PC-9 (cell line): ENCODE data around the gene PYY. TPM values are rescaled to one million over a fixed set of nuclear protein-coding genes. Genes with fewer than 3 reads are reported as not detected.

Experiments used
- BruUV-seq: library from RNA; stranded (reverse); fragments of 400-500 nt; replicated peaks from 2 replicates; lab custom pipeline; 2021; lab: Mats Ljungman, UMichigan
- CTCF ChIA-PET: fragments of 300-600 bp; sonication (Branson Sonifier 250); formaldehyde crosslinking; loops from one replicate; lab custom pipeline; 2022; ENCODE audit warnings: antibody characterized with exemption; lab: Charles Lee
- POLR2A ChIA-PET: fragments of 300-600 bp; sonication (Branson Sonifier 250); formaldehyde crosslinking; loops from one replicate; lab custom pipeline; 2022; ENCODE audit warnings: antibody characterized with exemption; ENCODE audit not compliant: unreplicated experiment; lab: Charles Lee
- DNase-seq, 2 experiments: peaks; one replicate each; pipeline versions ENCODE4 v3.0.0 to v3.0.0-alpha.2; 2015 to 2022; ENCODE audit warnings: mixed read lengths in 1 of 2
- H2AFZ ChIP-seq: fragments of 200-600 bp; sonication (generic); 2 replicates; pipeline ENCODE4 v1.8.1; 2017; ENCODE audit warnings: antibody characterized with exemption
- H3F3A ChIP-seq: fragments of 200-600 bp; sonication (generic); 2 replicates; pipeline ENCODE4 v1.8.1; 2017; ENCODE audit warnings: antibody characterized with exemption, mild to moderate bottlenecking, low read depth; ENCODE audit not compliant: insufficient read depth
- H3K27ac ChIP-seq: fragments of 200-600 bp; sonication (generic); 2 replicates; pipeline ENCODE4 v1.6.1; 2016; ENCODE audit warnings: mixed run types
- H3K27me3 ChIP-seq: fragments of 200-600 bp; sonication (generic); 2 replicates; pipeline ENCODE4 v1.6.1; 2016; ENCODE audit warnings: low read depth, mixed run types; ENCODE audit not compliant: insufficient read depth
- H3K36me3 ChIP-seq: fragments of 200-600 bp; sonication (generic); 2 replicates; pipeline ENCODE4 v1.6.1; 2016; ENCODE audit warnings: low read depth, mixed run types
- H3K4me1 ChIP-seq: fragments of 200-600 bp; sonication (generic); replicated peaks from 2 replicates; pipeline ENCODE4 v1.6.1; 2016; ENCODE audit warnings: mixed run types; ENCODE audit not compliant: insufficient read depth
- H3K4me2 ChIP-seq: fragments of 200-600 bp; sonication (generic); 2 replicates; pipeline ENCODE4 v1.6.1; 2017; ENCODE audit warnings: mixed run types
- H3K4me3 ChIP-seq: fragments of 200-600 bp; sonication (generic); 2 replicates; pipeline ENCODE4 v1.6.1; 2016; ENCODE audit warnings: mixed run types
- H3K79me2 ChIP-seq: fragments of 200-600 bp; sonication (generic); 2 replicates; pipeline ENCODE4 v1.6.1; 2017; ENCODE audit warnings: low read depth, mixed run types
- H3K9me2 ChIP-seq: fragments of 200-600 bp; sonication (generic); 2 replicates; pipeline ENCODE4 v1.8.1; 2017; ENCODE audit warnings: mild to moderate bottlenecking; ENCODE audit not compliant: insufficient read depth
- H3K9me3 ChIP-seq: fragments of 200-600 bp; sonication (generic); 2 replicates; pipeline ENCODE4 v1.8.1; 2016; ENCODE audit warnings: low read depth; ENCODE audit not compliant: insufficient read depth
- H4K20me1 ChIP-seq: fragments of 200-600 bp; sonication (generic); 2 replicates; pipeline ENCODE4 v1.8.1; 2017; ENCODE audit not compliant: insufficient read depth
- EZH2 ChIP-seq: fragments of 200-600 bp; sonication (generic); IDR thresholded peaks from 2 replicates; pipeline ENCODE4 v1.8.0; 2017; ENCODE audit warnings: antibody characterized with exemption, low read depth
- intact Hi-C: fragments of 100-400 bp; cut with micrococcal nuclease; formaldehyde crosslinking; loops from one replicate; pipeline ENCODE4 v1.10.0; 2022; ENCODE audit not compliant: unreplicated experiment
- total RNA-seq: library from RNA; stranded (reverse); gene quantifications from 2 replicates; pipeline ENCODE4 v1.2.3, GENCODE V29; 2021
- TF ChIP-seq, protein P1 (sequence below): fragments of 200-600 bp; sonication (generic); conservative IDR thresholded peaks from 2 replicates; pipeline ENCODE4 v1.6.1; 2017; ENCODE audit warnings: mixed run types, antibody characterized with exemption, mild to moderate bottlenecking, moderate library complexity

Gene PYY
- total RNA-seq, 1 experiment from 2014 or later: not detected

GRCh38 chr17:43907998-43908721 is 45.6 kb downstream of the PYY start:
- H3K36me3 ChIP-seq: no peaks in the 10 kb centered on the region
- ChIA-PET POLR2A (interaction anchor here (0.5 kb wide), 1 partner anchor 716 kb away, joined by 5 read pairs; no protein-coding TSS in a partner anchor), CTCF (no interaction called here)
- intact Hi-C loops: no loop called here
- no peak overlapping the region for H3K4me2 ChIP-seq
- H3K9me2 ChIP-seq: no peaks in the 10 kb centered on the region
- H3K4me3 ChIP-seq: no peak overlapping the region
- no peaks in the 10 kb centered on the region for H3K79me2 ChIP-seq
- no peaks in the 10 kb centered on the region for H3K4me1 ChIP-seq
- H3K27ac ChIP-seq: no peak overlapping the region
- BruUV-seq: no TSS peak
- DNase-seq: no peak
- H3K9me3 ChIP-seq: no peaks in the 10 kb centered on the region
- H3F3A ChIP-seq: peaks cover 5% of the 10 kb centered on the region; the same call in 1 of the 2 replicates
- H2AFZ ChIP-seq: no peak overlapping the region
- H3K27me3 ChIP-seq: peaks cover 46% of the 10 kb centered on the region
- no peaks in the 10 kb centered on the region for H4K20me1 ChIP-seq
- TF ChIP-seq, protein P1, sequence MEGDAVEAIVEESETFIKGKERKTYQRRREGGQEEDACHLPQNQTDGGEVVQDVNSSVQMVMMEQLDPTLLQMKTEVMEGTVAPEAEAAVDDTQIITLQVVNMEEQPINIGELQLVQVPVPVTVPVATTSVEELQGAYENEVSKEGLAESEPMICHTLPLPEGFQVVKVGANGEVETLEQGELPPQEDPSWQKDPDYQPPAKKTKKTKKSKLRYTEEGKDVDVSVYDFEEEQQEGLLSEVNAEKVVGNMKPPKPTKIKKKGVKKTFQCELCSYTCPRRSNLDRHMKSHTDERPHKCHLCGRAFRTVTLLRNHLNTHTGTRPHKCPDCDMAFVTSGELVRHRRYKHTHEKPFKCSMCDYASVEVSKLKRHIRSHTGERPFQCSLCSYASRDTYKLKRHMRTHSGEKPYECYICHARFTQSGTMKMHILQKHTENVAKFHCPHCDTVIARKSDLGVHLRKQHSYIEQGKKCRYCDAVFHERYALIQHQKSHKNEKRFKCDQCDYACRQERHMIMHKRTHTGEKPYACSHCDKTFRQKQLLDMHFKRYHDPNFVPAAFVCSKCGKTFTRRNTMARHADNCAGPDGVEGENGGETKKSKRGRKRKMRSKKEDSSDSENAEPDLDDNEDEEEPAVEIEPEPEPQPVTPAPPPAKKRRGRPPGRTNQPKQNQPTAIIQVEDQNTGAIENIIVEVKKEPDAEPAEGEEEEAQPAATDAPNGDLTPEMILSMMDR: no peak
- TF ChIP-seq EZH2: no peak

- no peak within 1 kb of the TSS for H3K4me2 ChIP-seq
- H3K4me1 ChIP-seq: no peaks in the 10 kb centered on the region
- no peaks in the 10 kb centered on the region for H3K9me2 ChIP-seq
- no peaks in the 10 kb centered on the region for H3K9me3 ChIP-seq
- peaks cover 5% of the 10 kb centered on the region; the same call in 1 of the 2 replicates for H3F3A ChIP-seq
- no peak for TF ChIP-seq EZH2
- TF ChIP-seq, protein P1: no peak
- no peaks in the 10 kb centered on the region for H3K79me2 ChIP-seq
- H2AFZ ChIP-seq: no peak within 1 kb of the TSS
- H3K27ac ChIP-seq: no peak within 1 kb of the TSS
- intact Hi-C loops: no loop called here
- peaks cover 40% of the 10 kb centered on the region for H3K27me3 ChIP-seq
- POLR2A ChIA-PET: no interaction called here
- H4K20me1 ChIP-seq: no peaks in the 10 kb centered on the region
- no TSS peak for BruUV-seq
- no peaks in the 10 kb centered on the region for H3K36me3 ChIP-seq
- no peak within 1 kb of the TSS for H3K4me3 ChIP-seq
- CTCF ChIA-PET: no interaction called here
- DNase-seq: no peak
These were observed 46.2 kb downstream of the PYY start, which contains the start of gene MPP2 for GRCh38 chr17:43907425-43907981. Gene MPP2 (minus strand): TSS chr17:43907536. CDS start chr17:43904460, 3,076 bp downstream.

GRCh38 chr17:43906951-43907424 is 46.8 kb downstream of the PYY start:
- Histone ChIP-seq H4K20me1 (no peaks in the 10 kb centered on the region), H2AFZ (no peak overlapping the region), H3K9me3 (no peaks in the 10 kb centered on the region), H3K4me3 (no peak overlapping the region), H3K9me2 (no peaks in the 10 kb centered on the region), H3K4me2 (no peak overlapping the region), H3K4me1 (no peaks in the 10 kb centered on the region), H3K79me2 (no peaks in the 10 kb centered on the region), H3K27me3 (peaks cover 40% of the 10 kb centered on the region), H3F3A (peaks cover 5% of the 10 kb centered on the region; the same call in 1 of the 2 replicates), H3K36me3 (no peaks in the 10 kb centered on the region), H3K27ac (no peak overlapping the region)
- ChIA-PET POLR2A (no interaction called here), CTCF (no interaction called here)
- intact Hi-C loops: no loop called here
- no peak for DNase-seq
- BruUV-seq: no TSS peak
- TF ChIP-seq EZH2: no peak
- TF ChIP-seq, protein P1: no peak
